Mesothelial cell of epicardium (in vitro differentiated cells): ENCODE data around the gene USH2A. TPM values are rescaled to one million over a fixed set of nuclear protein-coding genes. Genes with fewer than 3 reads are reported as not detected.

ENCODE experiments used
- DNase-seq, 2 experiments: peaks; one replicate each; pipeline ENCODE4 v3.0.0; 2021; ENCODE audit warnings: low spot score in 2 of 2; ENCODE audit not compliant: unreplicated experiment in 2 of 2
- H3K27ac Mint-ChIP-seq: 2 replicates; pipeline ENCODE4 v1.8.0; 2021; ENCODE audit warnings: mixed read lengths
- H3K27me3 Mint-ChIP-seq: 2 replicates; pipeline ENCODE4 v1.8.0; 2021; ENCODE audit warnings: low read depth, mixed read lengths
- H3K36me3 Mint-ChIP-seq: 2 replicates; pipeline ENCODE4 v1.8.0; 2021; ENCODE audit warnings: mixed read lengths
- H3K4me1 Mint-ChIP-seq: 2 replicates; pipeline ENCODE4 v1.8.0; 2021; ENCODE audit warnings: mixed read lengths
- H3K4me3 Mint-ChIP-seq: 2 replicates; pipeline ENCODE4 v1.8.0; 2021; ENCODE audit warnings: mild to moderate bottlenecking, moderate library complexity, mixed read lengths
- H3K9me3 Mint-ChIP-seq: 2 replicates; pipeline ENCODE4 v1.8.0; 2021; ENCODE audit warnings: mixed read lengths
- CTCF ChIP-seq: fragments of 200-600 bp; sonication (generic); IDR thresholded peaks from one replicate; pipeline ENCODE4 v1.5.0; 2021; ENCODE audit warnings: antibody characterized with exemption; ENCODE audit not compliant: unreplicated experiment
- total RNA-seq: library from RNA; stranded (reverse); gene quantifications from 3 replicates; pipeline ENCODE4 v1.2.1, GENCODE V29; 2021

USH2A gene
- total RNA-seq, 1 donor from 2014 or later = 0.02 TPM

- H3K36me3 Mint-ChIP-seq = no peaks in the 10 kb centered on the region
- H3K27me3 Mint-ChIP-seq = no peaks in the 10 kb centered on the region
- no peaks in the 10 kb centered on the region for H3K4me1 Mint-ChIP-seq
- no peaks in the 10 kb centered on the region for H3K9me3 Mint-ChIP-seq
- no peak for DNase-seq
- no peak overlapping the region for H3K4me3 Mint-ChIP-seq
- H3K27ac Mint-ChIP-seq = no peak overlapping the region
- no peak for TF ChIP-seq CTCF
Measured at GRCh38 chr1:215987092-215987875, 436.0 kb downstream of the USH2A start.

GRCh38 chr1:215986401-215986800, 436.8 kb downstream of the USH2A start:
- Mint-ChIP-seq H3K27me3 (no peaks in the 10 kb centered on the region), H3K36me3 (no peaks in the 10 kb centered on the region), H3K4me1 (no peaks in the 10 kb centered on the region), H3K9me3 (no peaks in the 10 kb centered on the region), H3K4me3 (no peak overlapping the region), H3K27ac (no peak overlapping the region)
- TF ChIP-seq CTCF = no peak
- DNase-seq = no peak

GRCh38 chr1:215983680-215984079, 439.6 kb downstream of the USH2A start:
- Mint-ChIP-seq H3K4me1 (no peaks in the 10 kb centered on the region), H3K9me3 (no peaks in the 10 kb centered on the region), H3K4me3 (no peak overlapping the region), H3K36me3 (no peaks in the 10 kb centered on the region), H3K27ac (no peak overlapping the region), H3K27me3 (no peaks in the 10 kb centered on the region)
- no peak for DNase-seq
- no peak for TF ChIP-seq CTCF

DNA sequence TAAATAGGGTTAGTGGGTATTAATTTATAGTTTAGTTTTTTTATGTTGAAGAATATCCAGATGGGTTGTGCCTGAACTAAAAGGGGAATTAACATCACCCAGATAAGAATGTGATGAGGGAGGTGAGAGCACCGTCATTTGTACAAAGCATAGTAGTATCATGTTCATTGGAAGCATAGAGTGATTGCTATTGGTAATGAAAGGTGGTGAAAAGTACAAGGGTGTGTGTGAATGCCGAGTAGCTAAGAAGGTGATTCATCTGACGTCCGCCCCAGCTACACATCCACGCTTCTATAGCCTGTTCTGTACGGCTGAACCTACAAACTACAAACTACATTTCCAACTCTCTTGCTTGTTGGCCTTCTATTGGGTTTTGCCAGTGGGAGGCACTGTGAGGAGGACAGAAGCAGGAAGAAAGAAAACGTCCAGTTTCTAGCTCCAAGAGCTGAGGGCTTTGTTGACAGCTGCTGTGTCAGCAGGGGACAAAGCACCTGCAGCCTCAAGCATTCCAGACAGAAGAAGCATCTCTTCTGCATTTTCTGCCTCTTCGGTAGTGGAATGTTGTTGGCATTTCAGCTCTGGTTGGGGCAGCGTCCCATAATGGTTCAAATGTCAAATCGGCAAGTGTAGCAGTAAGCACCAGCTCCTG, 451.3 kb downstream of the USH2A start:
- H3K4me3 Mint-ChIP-seq = no peak overlapping the region
- no peaks in the 10 kb centered on the region for H3K36me3 Mint-ChIP-seq
- TF ChIP-seq CTCF = no peak
- peaks cover 4% of the 10 kb centered on the region for H3K4me1 Mint-ChIP-seq
- H3K9me3 Mint-ChIP-seq = peaks cover 11% of the 10 kb centered on the region
- H3K27ac Mint-ChIP-seq = no peak overlapping the region
- DNase-seq = no peak
- peaks cover 13% of the 10 kb centered on the region for H3K27me3 Mint-ChIP-seq

DNA sequence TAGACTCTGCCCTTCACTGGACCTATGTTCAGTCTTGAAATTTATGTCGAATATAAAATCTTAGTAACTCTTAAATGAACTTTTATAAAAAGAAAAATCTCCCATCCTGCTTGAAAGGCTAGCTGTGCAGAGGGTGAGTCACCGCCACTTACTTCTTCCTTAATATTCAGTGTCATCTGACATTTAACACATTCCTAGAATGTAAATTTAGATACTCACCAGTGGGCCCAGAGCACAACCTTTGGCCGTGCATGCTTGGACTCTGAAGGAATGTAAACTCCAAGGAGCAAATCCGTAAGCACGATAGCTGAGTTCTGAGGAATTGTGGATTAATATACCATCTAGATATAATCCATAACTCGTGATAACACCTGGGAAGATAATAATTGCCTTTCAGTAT, 452.8 kb downstream of the USH2A start:
- Mint-ChIP-seq H3K27me3 (peaks cover 9% of the 10 kb centered on the region), H3K4me3 (no peak overlapping the region), H3K27ac (no peak overlapping the region), H3K36me3 (no peaks in the 10 kb centered on the region), H3K4me1 (peaks cover 4% of the 10 kb centered on the region), H3K9me3 (peaks cover 6% of the 10 kb centered on the region)
- no peak for TF ChIP-seq CTCF
- no peak for DNase-seq
